Common myeloid progenitor, CD34-positive (primary cell): Measurements from ENCODE around the gene DLG4.

Source experiments
- CTCF ChIA-PET: fragments of 350-600 bp; sonication (Branson Sonifier 250); formaldehyde crosslinking; loops from one replicate; lab custom pipeline; 2021; ENCODE audit warnings: antibody characterized with exemption; lab: Charles Lee
- POLR2A ChIA-PET: fragments of 350-600 bp; sonication (Branson Sonifier 250); formaldehyde crosslinking; loops from one replicate; lab custom pipeline; 2021; ENCODE audit warnings: antibody characterized with exemption; lab: Charles Lee
- DNase-seq, 3 donors: peaks; one replicate each; pipeline versions ENCODE4 v3.0.0 to v3.0.0-alpha.2; 2013
- H3K27ac ChIP-seq, 2 experiments: 1 replicate in 1 of 2; 2 replicates in 1 of 2; pipeline ENCODE4 v1.7.0; 2013; ENCODE audit warnings: inconsistent platforms in 2 of 2, low read length in 2 of 2, mild to moderate bottlenecking in 2 of 2, low read depth in 1 of 2, moderate library complexity in 1 of 2; ENCODE audit not compliant: severe bottlenecking in 2 of 2, insufficient read depth in 1 of 2, poor library complexity in 1 of 2
- H3K27me3 ChIP-seq, 5 experiments: replicated peaks in 2 of 5; 1 replicate in 3 of 5; 2 replicates in 2 of 5; pipeline versions ENCODE4 v1.6.1 to v1.7.0; 2013; ENCODE audit warnings: low read length in 4 of 5, mild to moderate bottlenecking in 2 of 5, moderate library complexity in 2 of 5, inconsistent platforms in 1 of 5; ENCODE audit not compliant: insufficient read depth in 5 of 5, control insufficient read depth in 4 of 5
- H3K36me3 ChIP-seq, 4 experiments: 1 replicate in 2 of 4; 2 replicates in 2 of 4; pipeline versions ENCODE4 v1.6.1 to v1.7.0; 2013; ENCODE audit warnings: low read length in 3 of 4, control low read depth in 1 of 4, mild to moderate bottlenecking in 1 of 4; ENCODE audit not compliant: control insufficient read depth in 4 of 4, insufficient read depth in 4 of 4
- H3K4me1 ChIP-seq, 4 experiments: 1 replicate in 3 of 4; 2 replicates in 1 of 4; pipeline versions ENCODE4 v1.6.1 to v1.7.1; 2013; ENCODE audit warnings: low read length in 3 of 4, mild to moderate bottlenecking in 3 of 4, control low read depth in 1 of 4, inconsistent platforms in 1 of 4, moderate library complexity in 1 of 4; ENCODE audit not compliant: control insufficient read depth in 4 of 4, insufficient read depth in 4 of 4; ENCODE audit errors: control extremely low read depth in 1 of 4
- H3K4me3 ChIP-seq, 7 experiments: 1 replicate in 4 of 7; 2 replicates in 3 of 7; pipeline versions ENCODE4 v1.5.1 to v1.7.0; 2013; ENCODE audit warnings: mild to moderate bottlenecking in 7 of 7, low read length in 6 of 7, moderate library complexity in 6 of 7, inconsistent platforms in 2 of 7, low read depth in 2 of 7, control low read depth in 1 of 7; ENCODE audit not compliant: insufficient read depth in 4 of 7, control insufficient read depth in 1 of 7; ENCODE audit errors: extremely low read depth in 1 of 7
- H3K9me3 ChIP-seq, 5 experiments: 1 replicate in 4 of 5; 2 replicates in 1 of 5; pipeline versions ENCODE4 v1.6.1 to v1.7.1; 2013; ENCODE audit warnings: low read length in 4 of 5, mild to moderate bottlenecking in 2 of 5, inconsistent platforms in 1 of 5, low read depth in 1 of 5, moderate library complexity in 1 of 5; ENCODE audit not compliant: control insufficient read depth in 4 of 5, insufficient read depth in 2 of 5; ENCODE audit errors: control extremely low read depth in 1 of 5
- WGBS: methylation state at CpG from one replicate; pipeline ENCODE4 v1.1.5; 2013; ENCODE audit not compliant: insufficient coverage; 5-methylcytosine and 5-hydroxymethylcytosine counted together

The DLG4 gene

GRCh38 chr17:7238420-7239090, 18.9 kb upstream of the DLG4 start:
- DNase-seq = peak in 2 of 3 donors; percentile 57 to 68
- peaks cover 20 to 67% (median 54%) of the 10 kb centered on the region in 4 experiments for H3K4me1 ChIP-seq
- POLR2A ChIA-PET = interaction anchor here (0.7 to 3.9 kb wide), 5 partner anchors 13 to 61 kb away, joined by 3 to 21 read pairs (median 4); partner anchors contain the start of genes ACADVL, CTDNEP1 and DLG4
- peaks cover 3 to 46% (median 16%) of the 10 kb centered on the region in 4 experiments for H3K36me3 ChIP-seq
- H3K4me3 ChIP-seq = peak overlapping the region; percentile 89 to 98 (median 96)
- H3K27ac ChIP-seq = peak overlapping the region; percentile 75 to 90
- H3K27me3 ChIP-seq = no peaks in the 10 kb centered on the region
- H3K9me3 ChIP-seq = no peaks in the 10 kb centered on the region
- under 1% methylated on average over 19 of the region's 39 CpGs for WGBS
- CTCF ChIA-PET = interaction anchor here (1.4 to 10.2 kb wide), 4 partner anchors 11 to 58 kb away, joined by 4 to 75 read pairs (median 20); partner anchors contain the start of genes ACADVL, CTDNEP1 and DLG4

DNA sequence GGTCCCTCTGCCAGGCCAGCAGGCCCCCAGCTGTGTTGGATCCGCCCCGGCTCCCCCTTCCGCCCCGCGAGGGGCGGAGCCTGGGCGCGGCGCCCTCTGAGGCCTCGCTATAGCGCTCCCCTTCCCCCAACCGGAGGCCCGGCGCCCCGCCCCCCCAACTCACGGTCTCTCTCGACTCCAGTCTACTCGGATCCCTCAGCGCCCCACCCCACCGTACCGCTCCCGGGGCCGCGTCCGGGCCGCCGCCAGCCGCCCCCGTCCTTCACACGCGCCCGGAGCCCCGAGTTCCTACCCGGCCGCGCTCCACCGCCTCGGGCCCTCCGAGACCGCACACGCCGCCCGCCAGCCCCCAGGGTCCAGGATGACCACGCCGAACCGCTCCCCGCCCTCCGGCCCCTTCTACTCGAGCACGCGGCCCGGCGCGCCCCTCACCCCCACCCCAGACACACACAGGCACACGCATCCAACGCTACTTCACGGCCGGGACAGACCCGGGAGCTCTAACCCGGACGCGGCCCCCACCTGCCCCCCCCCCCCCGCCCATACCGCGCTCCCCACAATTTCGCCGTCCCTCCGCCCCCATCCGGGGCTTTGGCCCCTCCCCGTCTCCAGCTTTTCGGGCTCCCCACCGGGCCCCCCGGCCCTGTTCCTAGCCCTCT, 18.3 kb upstream of the DLG4 start:
- Histone ChIP-seq H3K9me3 (no peaks in the 10 kb centered on the region), H3K4me3 (peak overlapping the region; percentile 43 to 98 (median 91)), H3K4me1 (peaks cover 20 to 68% (median 56%) of the 10 kb centered on the region in 4 experiments), H3K27me3 (no peaks in the 10 kb centered on the region), H3K36me3 (peaks cover 3 to 41% (median 16%) of the 10 kb centered on the region in 4 experiments), H3K27ac (peak overlapping the region in 1 of 2 experiments; percentile 90)
- 0% methylated on average over 14 of the region's 73 CpGs for WGBS
- ChIA-PET CTCF (interaction anchor here (1.4 to 10.2 kb wide), 3 partner anchors 12 to 58 kb away, joined by 4 to 75 read pairs (median 31); partner anchors contain the start of genes ACADVL, CTDNEP1 and DLG4), POLR2A (interaction anchor here (1.3 to 3.9 kb wide), 3 partner anchors 18 to 24 kb away, joined by 3 to 21 read pairs (median 4); partner anchors contain the start of genes ACADVL and DLG4)
- DNase-seq = peak in 2 of 3 donors; percentile 72 to 74

GRCh38 chr17:7237266-7237760, 17.7 kb upstream of the DLG4 start:
- Histone ChIP-seq H3K4me3 (peak overlapping the region; percentile 43 to 98 (median 89)), H3K27ac (peak overlapping the region in 1 of 2 experiments; percentile 74), H3K4me1 (peaks cover 20 to 68% (median 58%) of the 10 kb centered on the region in 4 experiments), H3K27me3 (no peaks in the 10 kb centered on the region), H3K36me3 (peaks cover 3 to 41% (median 16%) of the 10 kb centered on the region in 4 experiments), H3K9me3 (no peaks in the 10 kb centered on the region)
- ChIA-PET POLR2A (interaction anchor here (1.3 to 3.9 kb wide), 2 partner anchors 17 to 22 kb away, joined by 3 to 21 read pairs; partner anchors contain the start of genes ACADVL and DLG4), CTCF (interaction anchor here (1.4 to 10.2 kb wide), 2 partner anchors 17 to 44 kb away, joined by 3 to 75 read pairs; partner anchors contain the start of genes ACADVL, DLG4 and SLC2A4)
- DNase-seq = no peak
- 13% methylated on average over 5 of the region's 6 CpGs for WGBS

GRCh38 chr17:7236808-7237207, 17.2 kb upstream of the DLG4 start:
- peaks cover 20 to 73% (median 59%) of the 10 kb centered on the region in 4 experiments for H3K4me1 ChIP-seq
- no peaks in the 10 kb centered on the region for H3K9me3 ChIP-seq
- WGBS = 92% methylated on average over 6 of the region's 6 CpGs
- peak overlapping the region in 2 of 7 experiments; percentile 71 to 95 for H3K4me3 ChIP-seq
- H3K27ac ChIP-seq = peak overlapping the region in 1 of 2 experiments; percentile 74
- CTCF ChIA-PET = interaction anchor here (1.4 to 10.2 kb wide), 2 partner anchors 17 to 44 kb away, joined by 3 to 75 read pairs; partner anchors contain the start of genes ACADVL, DLG4 and SLC2A4
- no peaks in the 10 kb centered on the region for H3K27me3 ChIP-seq
- POLR2A ChIA-PET = interaction anchor here (3.9 kb wide), 1 partner anchor 17 kb away, joined by 21 read pairs; the partner anchor contains the start of genes ACADVL and DLG4
- H3K36me3 ChIP-seq = peaks cover 3 to 41% (median 16%) of the 10 kb centered on the region in 4 experiments
- DNase-seq = no peak

GRCh38 chr17:7235693-7236665, 16.3 kb upstream of the DLG4 start:
- Histone ChIP-seq H3K4me3 (no peak overlapping the region), H3K36me3 (peaks cover 3 to 40% (median 15%) of the 10 kb centered on the region in 4 experiments), H3K27me3 (no peaks in the 10 kb centered on the region), H3K4me1 (peaks cover 15 to 67% (median 52%) of the 10 kb centered on the region in 4 experiments), H3K27ac (peak overlapping the region in 1 of 2 experiments; percentile 89), H3K9me3 (no peaks in the 10 kb centered on the region)
- 92% methylated on average over 16 of the region's 22 CpGs for WGBS
- CTCF ChIA-PET = interaction anchor here (1.1 to 10.2 kb wide), 4 partner anchors 11 to 190 kb away, joined by 3 to 75 read pairs (median 3); partner anchors contain the start of genes ACADVL, DLG4 and SLC2A4
- no peak for DNase-seq
- POLR2A ChIA-PET = interaction anchor here (3.9 kb wide), 1 partner anchor 16 kb away, joined by 21 read pairs; the partner anchor contains the start of genes ACADVL and DLG4
